Measurements from ENCODE around the gene NTF3.

Gene NTF3

GRCh38 chr12:5480218-5480937, 48.5 kb downstream of the NTF3 start:
- Mint-ChIP-seq H3K4me1 (no peaks in the 10 kb centered on the region), H3K36me3 (no peaks in the 10 kb centered on the region), H3K27ac (no peak overlapping the region), H3K4me3 (no peak overlapping the region), H3K27me3 (no peaks in the 10 kb centered on the region), H3K9me3 (no peaks in the 10 kb centered on the region)
- ATAC-seq (replicated peaks) = no peak
- DNase-seq = no peak

- Mint-ChIP-seq H3K4me1 (no peaks in the 10 kb centered on the region), H3K36me3 (no peaks in the 10 kb centered on the region), H3K4me3 (no peak overlapping the region), H3K27me3 (no peaks in the 10 kb centered on the region), H3K27ac (no peak overlapping the region), H3K9me3 (no peaks in the 10 kb centered on the region)
- DNase-seq = no peak
- no peak for ATAC-seq (replicated peaks)
Measured at GRCh38 chr12:5480938-5481303, 49.0 kb downstream of the NTF3 start.

DNA sequence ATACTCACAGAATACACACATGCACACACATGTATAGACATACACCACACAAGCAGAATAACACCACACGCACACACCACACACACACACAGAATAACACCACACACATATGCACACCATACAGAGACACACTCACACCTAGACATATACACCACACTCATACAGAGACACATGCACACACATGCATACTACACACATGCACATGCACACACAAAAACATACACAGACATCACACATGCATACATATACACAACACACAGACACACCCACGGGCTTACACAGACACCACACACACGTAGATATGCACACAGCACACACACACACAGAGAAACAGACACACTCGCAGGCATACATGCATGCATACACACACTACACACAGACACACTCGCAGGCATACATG, 49.7 kb downstream of the NTF3 start:
- H3K27me3 Mint-ChIP-seq = no peaks in the 10 kb centered on the region
- ATAC-seq (replicated peaks) (no peak), DNase-seq (no peak)
- H3K36me3 Mint-ChIP-seq = no peaks in the 10 kb centered on the region
- H3K4me1 Mint-ChIP-seq = no peaks in the 10 kb centered on the region
- no peak overlapping the region for H3K4me3 Mint-ChIP-seq
- no peak overlapping the region for H3K27ac Mint-ChIP-seq
- no peaks in the 10 kb centered on the region for H3K9me3 Mint-ChIP-seq

GRCh38 chr12:5484426-5484825, 52.5 kb downstream of the NTF3 start:
- ATAC-seq (replicated peaks) = no peak
- no peaks in the 10 kb centered on the region for H3K36me3 Mint-ChIP-seq
- H3K27ac Mint-ChIP-seq = no peak overlapping the region
- no peak overlapping the region for H3K4me3 Mint-ChIP-seq
- H3K4me1 Mint-ChIP-seq = no peaks in the 10 kb centered on the region
- DNase-seq = no peak
- H3K27me3 Mint-ChIP-seq = no peaks in the 10 kb centered on the region
- H3K9me3 Mint-ChIP-seq = no peaks in the 10 kb centered on the region

GRCh38 chr12:5485454-5485853, 53.5 kb downstream of the NTF3 start:
- Mint-ChIP-seq H3K27me3 (peaks cover 0 to 5% of the 10 kb centered on the region in 2 donors), H3K27ac (no peak overlapping the region), H3K36me3 (no peaks in the 10 kb centered on the region), H3K4me3 (no peak overlapping the region), H3K4me1 (no peaks in the 10 kb centered on the region), H3K9me3 (no peaks in the 10 kb centered on the region)
- DNase-seq (no peak), ATAC-seq (replicated peaks) (no peak)

GRCh38 chr12:5487076-5487475, 55.2 kb downstream of the NTF3 start:
- Mint-ChIP-seq H3K36me3 (no peaks in the 10 kb centered on the region), H3K4me1 (no peaks in the 10 kb centered on the region), H3K4me3 (no peak overlapping the region), H3K27ac (no peak overlapping the region), H3K27me3 (peaks cover 7 to 9% of the 10 kb centered on the region in 2 donors), H3K9me3 (no peaks in the 10 kb centered on the region)
- ATAC-seq (replicated peaks) = no peak
- DNase-seq = no peak

- peaks cover 9 to 10% of the 10 kb centered on the region in 2 donors for H3K27me3 Mint-ChIP-seq
- H3K36me3 Mint-ChIP-seq = no peaks in the 10 kb centered on the region
- no peaks in the 10 kb centered on the region for H3K9me3 Mint-ChIP-seq
- DNase-seq = no peak
- ATAC-seq (replicated peaks) = no peak
- no peak overlapping the region for H3K4me3 Mint-ChIP-seq
- H3K27ac Mint-ChIP-seq = no peak overlapping the region
- H3K4me1 Mint-ChIP-seq = no peaks in the 10 kb centered on the region
Measured at GRCh38 chr12:5487948-5488625, 56.2 kb downstream of the NTF3 start.

- H3K27ac Mint-ChIP-seq = no peak overlapping the region
- H3K36me3 Mint-ChIP-seq = no peaks in the 10 kb centered on the region
- DNase-seq (no peak), ATAC-seq (replicated peaks) (no peak)
- H3K4me1 Mint-ChIP-seq = no peaks in the 10 kb centered on the region
- no peak overlapping the region for H3K4me3 Mint-ChIP-seq
- H3K27me3 Mint-ChIP-seq = peaks cover 9 to 12% of the 10 kb centered on the region in 2 donors
- H3K9me3 Mint-ChIP-seq = no peaks in the 10 kb centered on the region
Measured at GRCh38 chr12:5488626-5488955, 56.7 kb downstream of the NTF3 start.

DNA sequence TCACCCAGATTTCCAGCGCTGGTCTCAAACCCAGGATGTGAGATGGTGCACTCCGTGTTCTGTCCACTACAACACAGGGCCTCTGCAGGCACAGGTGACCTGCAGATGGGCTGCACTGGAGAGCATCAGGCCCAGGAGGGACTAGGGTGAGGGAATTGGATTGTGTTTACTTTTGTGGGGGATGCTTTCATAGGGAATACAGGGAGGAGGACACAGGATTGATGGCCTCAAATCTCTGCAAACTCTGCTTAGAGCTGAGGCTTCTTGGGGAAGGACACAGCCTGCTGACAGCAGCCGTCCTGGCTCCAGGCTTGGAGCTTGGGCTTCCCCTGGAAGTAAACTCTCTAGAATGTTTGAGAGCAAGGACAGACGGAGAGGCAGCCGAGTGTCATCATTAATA, 57.1 kb downstream of the NTF3 start:
- H3K9me3 Mint-ChIP-seq = no peaks in the 10 kb centered on the region
- H3K27ac Mint-ChIP-seq = no peak overlapping the region
- H3K4me1 Mint-ChIP-seq = no peaks in the 10 kb centered on the region
- no peak overlapping the region for H3K4me3 Mint-ChIP-seq
- DNase-seq (no peak), ATAC-seq (replicated peaks) (no peak)
- no peaks in the 10 kb centered on the region for H3K36me3 Mint-ChIP-seq
- peaks cover 9 to 12% of the 10 kb centered on the region in 2 donors for H3K27me3 Mint-ChIP-seq

DNA sequence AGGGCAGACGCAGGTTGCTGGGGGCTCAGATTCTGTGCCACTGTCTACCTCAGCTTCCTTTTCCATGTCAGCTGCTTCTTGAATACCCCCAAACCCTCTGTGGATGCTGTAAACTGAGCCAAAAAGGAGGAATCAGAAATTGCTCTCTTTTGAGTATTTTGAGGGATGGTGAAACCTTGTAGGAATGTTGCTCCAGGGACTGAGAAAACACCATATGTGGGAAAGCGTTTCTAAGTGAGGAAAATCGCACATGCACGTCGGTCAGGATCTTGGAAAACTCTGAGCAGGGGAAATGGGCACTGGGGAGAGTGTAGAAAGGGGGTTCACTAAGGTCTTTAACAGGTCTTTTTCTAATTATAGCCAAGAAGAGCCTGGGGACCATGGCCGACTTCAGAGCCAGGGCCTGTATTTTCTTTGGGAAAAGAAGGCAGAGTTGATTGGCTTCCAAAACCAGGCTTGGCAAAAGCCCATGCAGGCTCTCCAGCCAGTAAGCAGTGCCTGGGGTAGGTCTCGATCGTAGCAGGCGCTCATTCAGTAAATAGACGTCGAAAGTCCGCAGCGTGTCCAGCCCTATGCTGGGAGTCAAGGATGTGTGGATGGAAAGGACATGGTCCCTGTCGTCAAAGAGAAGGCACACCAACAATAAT, 58.0 kb downstream of the NTF3 start:
- H3K27ac Mint-ChIP-seq = no peak overlapping the region
- no peak for DNase-seq

GRCh38 chr12:5492562-5492961, 60.7 kb downstream of the NTF3 start:
- Mint-ChIP-seq H3K4me3 (no peak overlapping the region), H3K27me3 (peaks cover 9 to 12% of the 10 kb centered on the region in 2 donors), H3K36me3 (no peaks in the 10 kb centered on the region), H3K9me3 (no peaks in the 10 kb centered on the region), H3K27ac (no peak overlapping the region), H3K4me1 (no peaks in the 10 kb centered on the region)
- no peak for ATAC-seq (replicated peaks)
- DNase-seq = no peak

More for the DNA sequence above, 58.0 kb downstream of the NTF3 start:
- Mint-ChIP-seq H3K36me3 (no peaks in the 10 kb centered on the region), H3K4me1 (no peaks in the 10 kb centered on the region), H3K4me3 (no peak overlapping the region), H3K9me3 (no peaks in the 10 kb centered on the region), H3K27me3 (peaks cover 9 to 12% of the 10 kb centered on the region in 2 donors)
- no peak for ATAC-seq (replicated peaks)

GRCh38 chr12:5493018-5493417, 61.1 kb downstream of the NTF3 start:
- H3K36me3 Mint-ChIP-seq = no peaks in the 10 kb centered on the region
- ATAC-seq (replicated peaks) (no peak), DNase-seq (no peak)
- H3K4me3 Mint-ChIP-seq = no peak overlapping the region
- no peaks in the 10 kb centered on the region for H3K4me1 Mint-ChIP-seq
- H3K27ac Mint-ChIP-seq = no peak overlapping the region
- H3K27me3 Mint-ChIP-seq = peaks cover 9 to 12% of the 10 kb centered on the region in 2 donors
- no peaks in the 10 kb centered on the region for H3K9me3 Mint-ChIP-seq

- H3K4me3 Mint-ChIP-seq = no peak overlapping the region
- H3K27ac Mint-ChIP-seq = no peak overlapping the region
- H3K4me1 Mint-ChIP-seq = no peaks in the 10 kb centered on the region
- no peaks in the 10 kb centered on the region for H3K36me3 Mint-ChIP-seq
- H3K27me3 Mint-ChIP-seq = peaks cover 10 to 12% of the 10 kb centered on the region in 2 donors
- DNase-seq = no peak
- no peaks in the 10 kb centered on the region for H3K9me3 Mint-ChIP-seq
- no peak for ATAC-seq (replicated peaks)
Measured at GRCh38 chr12:5494343-5494742, 62.4 kb downstream of the NTF3 start.

GRCh38 chr12:5497329-5498053, 65.6 kb downstream of the NTF3 start:
- DNase-seq (no peak), ATAC-seq (replicated peaks) (no peak)
- H3K27ac Mint-ChIP-seq = no peak overlapping the region
- H3K9me3 Mint-ChIP-seq = no peaks in the 10 kb centered on the region
- H3K27me3 Mint-ChIP-seq = peaks cover 4 to 17% of the 10 kb centered on the region in 2 donors
- no peaks in the 10 kb centered on the region for H3K36me3 Mint-ChIP-seq
- no peaks in the 10 kb centered on the region for H3K4me1 Mint-ChIP-seq
- H3K4me3 Mint-ChIP-seq = no peak overlapping the region

Measured in stimulated activated naive B cell treated with anti-CD40 and anti-IgM and Interleukin-4, amounts not matched to agents 10 μg/mL and 1 μg/mL and 100 μg/mL, for 72 hours (primary cell).